CD4-positive, alpha-beta memory T cell (primary cell): ENCODE data around the gene EFCAB7. TPM values are rescaled to one million over a fixed set of nuclear protein-coding genes. Genes with fewer than 3 reads are reported as not detected.

Source experiments
- CTCF ChIA-PET: fragments of 350-600 bp; sonication (Branson Sonifier 250); formaldehyde crosslinking; loops from one replicate; lab custom pipeline; 2021; ENCODE audit warnings: inconsistent platforms; ENCODE audit not compliant: partially characterized antibody; lab: Charles Lee
- POLR2A ChIA-PET: fragments of 350-600 bp; sonication (Branson Sonifier 250); formaldehyde crosslinking; loops from one replicate; lab custom pipeline; 2021; ENCODE audit not compliant: partially characterized antibody; lab: Charles Lee
- DNase-seq, 5 donors: peaks; one replicate each; pipeline versions ENCODE4 v3.0.0 to v3.0.0-alpha.2; 2020 to 2022; ENCODE audit warnings: mixed read lengths in 1 of 5
- H3K27ac ChIP-seq: one replicate; pipeline ENCODE4 v1.7.0; 2013; ENCODE audit warnings: low read depth, low read length
- H3K27me3 ChIP-seq: 2 replicates; pipeline ENCODE4 v1.7.0; 2013; ENCODE audit warnings: mild to moderate bottlenecking, low read length, moderate library complexity; ENCODE audit not compliant: insufficient read depth
- H3K36me3 ChIP-seq: 2 replicates; pipeline ENCODE4 v1.7.0; 2013; ENCODE audit warnings: mild to moderate bottlenecking, low read length, moderate library complexity; ENCODE audit not compliant: insufficient read depth
- H3K4me1 ChIP-seq: 2 replicates; pipeline ENCODE4 v1.7.0; 2013; ENCODE audit warnings: mild to moderate bottlenecking, low read length, moderate library complexity; ENCODE audit not compliant: insufficient read depth
- H3K4me3 ChIP-seq, 2 donors: one replicate each; pipeline ENCODE4 v1.7.0; 2013; ENCODE audit warnings: low read length in 2 of 2, mild to moderate bottlenecking in 1 of 2
- H3K9me3 ChIP-seq, 2 donors: one replicate each; pipeline ENCODE4 v1.7.0; 2013; ENCODE audit warnings: low read length in 2 of 2, control low read depth in 1 of 2; ENCODE audit not compliant: control insufficient read depth in 1 of 2
- H3K27ac Mint-ChIP-seq, 7 donors: one replicate each; pipeline ENCODE4 v1.8.0; 2020 to 2021; ENCODE audit warnings: mixed read lengths in 7 of 7, mild to moderate bottlenecking in 6 of 7, inconsistent platforms in 3 of 7, moderate library complexity in 3 of 7
- H3K27me3 Mint-ChIP-seq, 2 donors: one replicate each; pipeline ENCODE4 v1.8.0; 2020 to 2021; ENCODE audit warnings: mixed read lengths in 2 of 2
- H3K36me3 Mint-ChIP-seq, 2 donors: one replicate each; pipeline ENCODE4 v1.8.0; 2020 to 2021; ENCODE audit warnings: mixed read lengths in 2 of 2, inconsistent platforms in 1 of 2, mild to moderate bottlenecking in 1 of 2
- H3K4me1 Mint-ChIP-seq, 4 donors: one replicate each; pipeline ENCODE4 v1.8.0; 2020 to 2021; ENCODE audit warnings: mixed read lengths in 4 of 4, mild to moderate bottlenecking in 1 of 4
- H3K4me3 Mint-ChIP-seq, 8 donors: one replicate each; pipeline ENCODE4 v1.8.0; 2020 to 2021; ENCODE audit warnings: mixed read lengths in 8 of 8, mild to moderate bottlenecking in 7 of 8, moderate library complexity in 6 of 8, inconsistent platforms in 3 of 8
- H3K9me3 Mint-ChIP-seq, 8 donors: one replicate each; pipeline ENCODE4 v1.8.0; 2020 to 2021; ENCODE audit warnings: mixed read lengths in 8 of 8, mild to moderate bottlenecking in 5 of 8, inconsistent platforms in 3 of 8, moderate library complexity in 1 of 8
- intact Hi-C: fragments of 100-400 bp; cut with micrococcal nuclease; formaldehyde crosslinking; loops from one replicate; pipeline ENCODE4 v1.15.1; 2023
- polyA plus RNA-seq, 2 donors: library from polyadenylated mRNA; unstranded; fragments of 300-500 nt; fragmentation: Illumina TruSeq; gene quantifications; one replicate each; pipeline ENCODE4 v1.2.3, GENCODE V29; 2021
- total RNA-seq, 2 experiments: library from RNA; stranded (reverse); gene quantifications; one replicate each; pipeline ENCODE4 v1.2.3, GENCODE V29; 2021

Gene EFCAB7
- total and polyA plus RNA-seq, 4 experiments from 2014 or later = 4.3 to 15.1 (median 8.0) TPM

GRCh38 chr1:63612564-63612963, 89.2 kb downstream of the EFCAB7 start:
- Histone ChIP-seq H3K36me3 (no peaks in the 10 kb centered on the region), H3K27ac (no peak overlapping the region), H3K27me3 (no peaks in the 10 kb centered on the region), H3K4me3 (no peak overlapping the region), H3K9me3 (no peaks in the 10 kb centered on the region), H3K4me1 (no peaks in the 10 kb centered on the region)
- peaks cover 0 to 14% (median 9%) of the 10 kb centered on the region in 4 donors for H3K4me1 Mint-ChIP-seq
- peaks cover 0 to 1% (median 0%) of the 10 kb centered on the region in 8 donors for H3K9me3 Mint-ChIP-seq
- H3K27ac Mint-ChIP-seq = peak overlapping the region in 3 of 7 donors; percentile 2 to 65 (median 51)
- intact Hi-C loops = no loop called here
- H3K36me3 Mint-ChIP-seq = no peaks in the 10 kb centered on the region
- H3K27me3 Mint-ChIP-seq = no peaks in the 10 kb centered on the region
- POLR2A ChIA-PET = no interaction called here
- CTCF ChIA-PET = interaction anchor here (0.7 to 2.1 kb wide), 4 partner anchors 524 to 693 kb away, joined by 3 to 14 read pairs (median 8); no protein-coding TSS in a partner anchor
- H3K4me3 Mint-ChIP-seq = no peak overlapping the region
- DNase-seq = no peak

DNA sequence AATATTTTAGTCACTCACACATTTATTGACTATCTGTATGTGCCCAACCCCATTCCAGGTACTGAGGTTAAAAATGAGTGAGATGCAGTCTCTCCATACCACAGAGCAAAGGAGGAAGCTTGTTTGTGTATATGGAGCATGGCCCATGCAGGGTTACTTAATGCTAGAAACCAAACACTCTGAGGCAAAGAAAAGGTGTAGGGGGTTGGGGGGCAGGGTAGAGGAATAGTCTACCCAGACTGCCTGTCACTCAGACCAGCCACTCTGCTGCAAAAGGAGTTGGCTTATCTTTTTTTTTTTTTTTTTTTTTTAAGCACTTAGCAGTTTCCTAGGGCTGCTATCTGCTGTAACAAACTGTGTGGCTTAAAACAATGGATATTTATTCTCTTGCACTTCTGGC, 89.6 kb downstream of the EFCAB7 start:
- no peak for DNase-seq
- peaks cover 0 to 12% (median 8%) of the 10 kb centered on the region in 4 donors for H3K4me1 Mint-ChIP-seq
- Histone ChIP-seq H3K4me3 (no peak overlapping the region), H3K36me3 (no peaks in the 10 kb centered on the region), H3K4me1 (no peaks in the 10 kb centered on the region), H3K27me3 (no peaks in the 10 kb centered on the region), H3K9me3 (no peaks in the 10 kb centered on the region), H3K27ac (no peak overlapping the region)
- H3K27ac Mint-ChIP-seq = peak overlapping the region in 2 of 7 donors; percentile 25 to 65
- H3K4me3 Mint-ChIP-seq = no peak overlapping the region
- peaks cover 0 to 1% (median 0%) of the 10 kb centered on the region in 8 donors for H3K9me3 Mint-ChIP-seq
- no peaks in the 10 kb centered on the region for H3K27me3 Mint-ChIP-seq
- ChIA-PET POLR2A (no interaction called here), CTCF (interaction anchor here (0.7 to 2.1 kb wide), 4 partner anchors 523 to 692 kb away, joined by 3 to 14 read pairs (median 8); no protein-coding TSS in a partner anchor)
- intact Hi-C loops = no loop called here
- no peaks in the 10 kb centered on the region for H3K36me3 Mint-ChIP-seq

DNA sequence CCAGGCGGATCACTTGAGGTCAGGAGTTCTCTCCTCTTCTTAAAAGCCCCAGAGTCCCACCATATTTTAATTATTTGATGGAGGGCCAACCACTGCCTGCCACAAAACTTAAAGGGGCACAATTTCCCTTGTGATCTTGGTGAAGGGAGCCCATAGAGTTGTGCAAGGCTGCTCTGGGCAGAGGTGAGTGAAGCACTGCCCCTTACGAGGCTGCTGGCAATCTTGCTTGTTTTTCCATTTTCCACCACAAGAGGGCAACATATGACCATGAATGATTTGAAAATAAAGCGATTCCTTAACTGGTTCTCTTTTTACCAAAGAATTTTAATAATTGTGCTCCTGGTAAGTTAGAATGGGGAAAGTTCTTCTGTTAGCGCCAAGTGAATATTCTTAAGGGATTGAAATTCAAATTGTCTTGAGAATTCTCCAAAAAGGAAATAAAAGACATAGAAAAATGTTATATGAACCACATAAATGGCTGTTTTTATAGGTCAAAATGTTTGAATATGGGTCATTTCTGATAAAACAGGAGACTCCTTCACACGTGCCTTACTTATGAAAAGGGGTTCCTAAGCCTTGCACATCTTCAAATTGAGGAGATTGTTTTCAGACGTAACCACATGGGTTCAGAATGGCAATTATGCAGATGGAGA, 92.6 kb downstream of the EFCAB7 start:
- no peaks in the 10 kb centered on the region for H3K4me1 ChIP-seq
- CTCF ChIA-PET = interaction anchor here (0.6 to 3.4 kb wide), 16 partner anchors 8 to 630 kb away, joined by 3 to 84 read pairs (median 4); no protein-coding TSS in a partner anchor
- peak; percentile 49 to 76 (median 67) for DNase-seq
- H3K4me1 Mint-ChIP-seq = peaks cover 0 to 10% (median 2%) of the 10 kb centered on the region in 4 donors
- peaks cover 0 to 1% (median 0%) of the 10 kb centered on the region in 8 donors for H3K9me3 Mint-ChIP-seq
- no peak overlapping the region for H3K4me3 Mint-ChIP-seq
- peak overlapping the region in 1 of 7 donors; percentile 58 for H3K27ac Mint-ChIP-seq
- peaks cover 0 to 4% of the 10 kb centered on the region in 2 donors for H3K36me3 Mint-ChIP-seq
- H3K27ac ChIP-seq = no peak overlapping the region
- no peak overlapping the region for H3K4me3 ChIP-seq
- no peaks in the 10 kb centered on the region for H3K27me3 Mint-ChIP-seq
- H3K36me3 ChIP-seq = no peaks in the 10 kb centered on the region
- no peaks in the 10 kb centered on the region for H3K9me3 ChIP-seq
- H3K27me3 ChIP-seq = no peaks in the 10 kb centered on the region
- POLR2A ChIA-PET = interaction anchor here (1.0 kb wide), 1 partner anchor 35 kb away, joined by 3 read pairs; no protein-coding TSS in a partner anchor
- intact Hi-C loops = loop anchor here (1.0 to 5.0 kb wide), 5 partner anchors 76 to 630 kb away; no protein-coding TSS in a partner anchor

DNA sequence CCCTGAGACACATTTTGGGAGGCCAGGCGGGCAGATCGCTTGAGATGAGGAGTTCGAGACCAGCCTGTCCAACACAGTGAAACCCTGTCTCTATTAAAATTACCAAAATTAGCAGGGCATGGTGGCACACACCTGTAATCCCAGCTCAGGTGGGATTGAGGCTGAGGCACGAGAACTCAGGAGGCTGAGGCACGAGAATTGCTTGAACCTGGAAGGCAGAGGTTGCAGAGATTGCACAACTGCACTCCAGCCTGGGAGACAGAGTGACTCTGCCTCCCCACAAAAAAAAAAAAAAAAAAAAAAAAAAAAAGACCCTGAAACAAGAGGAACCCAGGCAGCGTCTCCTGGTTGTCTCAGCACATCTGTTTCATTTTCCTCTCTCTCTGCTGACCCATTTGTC, 94.1 kb downstream of the EFCAB7 start:
- peaks cover 1 to 5% of the 10 kb centered on the region in 2 donors for H3K36me3 Mint-ChIP-seq
- H3K9me3 Mint-ChIP-seq = no peaks in the 10 kb centered on the region
- peak overlapping the region in 1 of 7 donors; percentile 55 for H3K27ac Mint-ChIP-seq
- peaks cover 0 to 7% (median 3%) of the 10 kb centered on the region in 4 donors for H3K4me1 Mint-ChIP-seq
- Histone ChIP-seq H3K4me3 (no peak overlapping the region), H3K4me1 (no peaks in the 10 kb centered on the region), H3K27ac (no peak overlapping the region), H3K36me3 (no peaks in the 10 kb centered on the region), H3K9me3 (no peaks in the 10 kb centered on the region), H3K27me3 (no peaks in the 10 kb centered on the region)
- ChIA-PET CTCF (interaction anchor here (0.7 to 3.4 kb wide), 14 partner anchors 9 to 629 kb away, joined by 3 to 84 read pairs (median 4); no protein-coding TSS in a partner anchor), POLR2A (no interaction called here)
- H3K27me3 Mint-ChIP-seq = no peaks in the 10 kb centered on the region
- DNase-seq = no peak
- intact Hi-C loops = loop anchor here (5.0 kb wide), 2 partner anchors 75 to 300 kb away; no protein-coding TSS in a partner anchor
- no peak overlapping the region for H3K4me3 Mint-ChIP-seq

DNA sequence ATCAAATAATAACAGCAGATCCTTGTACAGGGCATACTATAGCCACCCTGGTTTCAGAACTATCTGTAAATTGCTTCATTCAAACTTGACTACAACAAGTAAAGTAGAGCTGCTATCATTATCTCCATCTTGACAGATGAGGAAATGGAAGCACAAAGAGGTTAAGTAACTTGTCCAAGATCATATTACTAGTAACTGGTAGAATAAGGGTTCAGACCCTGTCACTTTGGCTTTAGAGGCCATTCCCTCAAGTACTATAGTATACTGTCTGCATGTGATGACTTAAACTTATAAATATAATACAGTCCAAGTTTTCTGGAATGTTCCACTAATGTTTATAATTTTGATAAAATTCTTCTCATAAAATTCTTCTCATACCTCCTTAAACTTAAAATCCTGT, 94.7 kb downstream of the EFCAB7 start:
- ChIA-PET CTCF (interaction anchor here (1.4 to 3.4 kb wide), 5 partner anchors 13 to 628 kb away, joined by 5 to 84 read pairs (median 18); no protein-coding TSS in a partner anchor), POLR2A (no interaction called here)
- no peak overlapping the region for H3K27ac Mint-ChIP-seq

GRCh38 chr1:63619558-63619957, 96.2 kb downstream of the EFCAB7 start:
- no peaks in the 10 kb centered on the region for H3K27me3 Mint-ChIP-seq

More for the DNA sequence above, 94.7 kb downstream of the EFCAB7 start:
- H3K4me1 ChIP-seq = no peaks in the 10 kb centered on the region
- no peaks in the 10 kb centered on the region for H3K36me3 ChIP-seq
- no peaks in the 10 kb centered on the region for H3K9me3 ChIP-seq
- peaks cover 0 to 4% (median 3%) of the 10 kb centered on the region in 4 donors for H3K4me1 Mint-ChIP-seq
- no peaks in the 10 kb centered on the region for H3K27me3 Mint-ChIP-seq
- intact Hi-C loops = loop anchor here (5.0 kb wide), 2 partner anchors 74 to 299 kb away; no protein-coding TSS in a partner anchor
- H3K36me3 Mint-ChIP-seq = peaks cover 1 to 7% of the 10 kb centered on the region in 2 donors
- H3K4me3 Mint-ChIP-seq = no peak overlapping the region
- no peak for DNase-seq
- no peaks in the 10 kb centered on the region for H3K27me3 ChIP-seq
- no peak overlapping the region for H3K4me3 ChIP-seq
- no peaks in the 10 kb centered on the region for H3K9me3 Mint-ChIP-seq
- H3K27ac ChIP-seq = no peak overlapping the region

DNA sequence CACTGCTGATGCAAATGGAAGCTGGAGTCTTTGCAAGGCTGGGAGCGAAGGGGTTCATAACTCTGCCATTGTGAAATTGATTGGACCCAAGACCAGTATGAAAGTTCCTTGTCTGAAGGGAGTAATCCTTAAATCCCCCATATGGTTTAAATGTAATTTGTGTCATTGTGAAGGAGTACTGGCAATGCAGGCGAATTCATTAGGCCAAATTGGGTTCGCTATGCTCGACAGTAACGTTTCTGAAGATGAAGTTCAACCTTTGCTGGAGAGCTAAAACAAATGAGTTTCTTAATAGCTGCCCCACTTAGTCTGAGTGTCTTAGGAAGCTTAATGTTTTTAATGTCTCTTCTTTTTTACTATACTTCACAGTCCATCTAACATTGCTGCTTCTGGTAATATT, 97.3 kb downstream of the EFCAB7 start:
- Histone ChIP-seq H3K9me3 (no peaks in the 10 kb centered on the region), H3K4me3 (no peak overlapping the region), H3K4me1 (no peaks in the 10 kb centered on the region), H3K27ac (no peak overlapping the region), H3K36me3 (no peaks in the 10 kb centered on the region), H3K27me3 (no peaks in the 10 kb centered on the region)
- CTCF ChIA-PET = interaction anchor here (1.0 to 2.1 kb wide), 3 partner anchors 294 to 622 kb away, joined by 3 to 9 read pairs (median 3); no protein-coding TSS in a partner anchor
- Mint-ChIP-seq H3K9me3 (no peaks in the 10 kb centered on the region), H3K36me3 (peaks cover 1 to 11% of the 10 kb centered on the region in 2 donors), H3K4me1 (peaks cover 4 to 9% (median 6%) of the 10 kb centered on the region in 4 donors), H3K27ac (no peak overlapping the region), H3K4me3 (no peak overlapping the region), H3K27me3 (no peaks in the 10 kb centered on the region)
- no peak for DNase-seq
- POLR2A ChIA-PET = no interaction called here
- intact Hi-C loops = no loop called here

More at GRCh38 chr1:63619558-63619957, 96.2 kb downstream of the EFCAB7 start:
- POLR2A ChIA-PET = no interaction called here
- intact Hi-C loops = loop anchor here (5.0 kb wide), 2 partner anchors 73 to 298 kb away; no protein-coding TSS in a partner anchor
- peak overlapping the region in 1 of 7 donors; percentile 30 for H3K27ac Mint-ChIP-seq
- no peaks in the 10 kb centered on the region for H3K36me3 ChIP-seq
- no peak overlapping the region for H3K4me3 ChIP-seq
- CTCF ChIA-PET = interaction anchor here (0.9 to 1.1 kb wide), 2 partner anchors 625 to 630 kb away, joined by 3 to 4 read pairs; no protein-coding TSS in a partner anchor
- H3K9me3 Mint-ChIP-seq = no peaks in the 10 kb centered on the region
- H3K9me3 ChIP-seq = no peaks in the 10 kb centered on the region
- no peak overlapping the region for H3K4me3 Mint-ChIP-seq
- H3K4me1 Mint-ChIP-seq = peaks cover 4 to 5% (median 4%) of the 10 kb centered on the region in 4 donors
- H3K36me3 Mint-ChIP-seq = peaks cover 1 to 11% of the 10 kb centered on the region in 2 donors
- H3K27ac ChIP-seq = no peak overlapping the region
- H3K4me1 ChIP-seq = no peaks in the 10 kb centered on the region
- DNase-seq = no peak
- no peaks in the 10 kb centered on the region for H3K27me3 ChIP-seq
